ENCODE results near the gene SLC11A2. TPM values are rescaled to one million over a fixed set of nuclear protein-coding genes. Genes with fewer than 3 reads are reported as not detected.

Gene SLC11A2
- total and polyA plus RNA-seq, 2 of the 4 experiments (the other 2 are of a cell fraction) = 28.0 to 45.3 TPM

- Histone ChIP-seq H4K20me1 (ENCODE audit: insufficient read depth, low read length) (0 out of 2 replicates have a peak, but pooled peaks cover 3% of the 10 kb centered on the region), H3K9ac (ENCODE audit: low read depth, low read length) (no peak overlapping the region), H2AFZ (replicated peaks; ENCODE audit: low read length, poor library complexity) (peak overlapping the region; percentile 21), H3K4me1 (ENCODE audit: control insufficient read depth, insufficient read depth, low read length) (peaks cover 4% of the 10 kb centered on the region; the same call in 1 of the 2 replicates), H3K56ac (ENCODE audit: extremely low read depth, insufficient read depth, low read length) (no peak overlapping the region), H3K27ac (ENCODE audit: insufficient read depth, low read length) (no peak overlapping the region), H3K36me3 (ENCODE audit: control insufficient read depth, insufficient read depth, low read length) (peaks cover 18% of the 10 kb centered on the region), H2BK15ac (ENCODE audit: low read depth, low read length) (no peak overlapping the region), H3K9me1 (ENCODE audit: insufficient read depth, low read length) (peaks cover 4% of the 10 kb centered on the region; the same call in 1 of the 2 replicates), H2BK20ac (ENCODE audit: low read depth, low read length) (no peak overlapping the region; the same call in 1 of the 2 replicates), H2BK120ac (ENCODE audit: low read depth, low read length) (0 out of 2 replicates have a peak overlapping the region, but pooled peaks have one; percentile 7), H3K14ac (replicated peaks; ENCODE audit: low read depth, low read length) (no peak overlapping the region), H3K4ac (ENCODE audit: low read depth, low read length) (peak overlapping the region; percentile 30; the same call in 1 of the 2 replicates), H3K4me2 (ENCODE audit: low read depth, low read length) (no peak overlapping the region), H3K4me3 (ENCODE audit: insufficient read depth, low read depth, low read length) (no peak overlapping the region), H2AK5ac (ENCODE audit: low read depth, low read length) (peak overlapping the region; percentile 57; the same call in 1 of the 2 replicates), H4K5ac (ENCODE audit: low read depth, low read length) (no peak overlapping the region), H3K23ac (ENCODE audit: low read depth, low read length) (no peak overlapping the region), H3K79me1 (ENCODE audit: low read depth in 1 of 2, low read length in 2 of 2) (no peaks in the 10 kb centered on the region; a peak in 1 of 4 replicates), H4K91ac (ENCODE audit: insufficient read depth, low read depth, low read length) (no peak overlapping the region), H4K8ac (ENCODE audit: low read depth in 2 of 2, low read length in 2 of 2) (no peak overlapping the region), H3K18ac (ENCODE audit: low read depth, low read length) (no peak overlapping the region), H3K27me3 (ENCODE audit: control insufficient read depth, insufficient read depth, low read length) (no peaks in the 10 kb centered on the region), H2BK5ac (ENCODE audit: low read depth, low read length, poor library complexity, severe bottlenecking) (peak overlapping the region; percentile 7), H3K9me3 (ENCODE audit: control insufficient read depth, insufficient read depth, low read length) (no peaks in the 10 kb centered on the region), H2AK9ac (replicated peaks; ENCODE audit: low read depth, low read length, poor library complexity) (no peak overlapping the region)
- no TSS peak for BruUV-seq (replicated peaks)
- peak; percentile 75 for TF ChIP-seq CTCF (conservative IDR thresholded peaks at IDR 0.05; ENCODE audit: low read depth, low read length)
- TF ChIP-seq MXI1 (IDR thresholded peaks at IDR 0.05; ENCODE audit: borderline replicate concordance, low read depth, low read length) = no peak
- peak; percentile 79 for TF ChIP-seq SMC3 (IDR thresholded peaks at IDR 0.05; ENCODE audit: low read depth, low read length)
- TF ChIP-seq RAD21 (IDR thresholded peaks at IDR 0.05; ENCODE audit: low read length) = peak; percentile 74
- WGBS, 2 experiments (ENCODE audit: extremely low coverage in 2 of 2, insufficient read length in 1 of 2) = 20% methylated on average over 1 of the region's 8 CpGs; no CpG with 5 or more reads in 1 of the 2 experiments
- ChIA-PET POLR2A (ENCODE audit: unreplicated experiment) (interaction anchor here (0.6 kb wide), 1 partner anchor 592 kb away, joined by 10 read pairs; no protein-coding TSS in a partner anchor), CTCF (interaction anchor here (0.5 to 6.2 kb wide), 18 partner anchors 32 to 993 kb away, joined by 3 to 41 read pairs (median 3); partner anchors contain the start of gene ATF1)
- peak; percentile 70 for ATAC-seq (ENCODE audit: low read depth)
- DNase-seq = peak; percentile 72
- dilution Hi-C loops (cut with HindIII; ENCODE audit: low sequenced_read_pairs, unreplicated experiment) = no loop called here
- in situ Hi-C loops (cut with MboI; ENCODE audit: low sequenced_read_pairs) = loop anchor here (10.0 to 25.0 kb wide), 2 partner anchors 162 to 500 kb away; no protein-coding TSS in a partner anchor
- intact Hi-C loops (cut with micrococcal nuclease) = loop anchor here (1.0 to 5.0 kb wide), 3 partner anchors 65 to 222 kb away; no protein-coding TSS in a partner anchor
These were observed 39.0 kb downstream of the SLC11A2 start for GRCh38 chr12:50986966-50987737.
